Dermis microvascular lymphatic vessel endothelial cell (primary cell): Measurements from ENCODE around the gene SLC26A11. TPM values are rescaled to one million over a fixed set of nuclear protein-coding genes. Genes with fewer than 3 reads are reported as not detected.
"Not testable (repeated sequence)": the region's sequence is repeated elsewhere in the genome, so short reads cannot be mapped to it uniquely, and the experiment has no call there.

ENCODE experiments used
- DNase-seq, 2 donors: peaks; one replicate each; pipeline versions ENCODE4 v3.0.0 to v3.0.0-alpha.2; 2010; ENCODE audit warnings: low read depth in 2 of 2
- total RNA-seq: library from RNA; depleted of rRNA; stranded (reverse); fragments of >200 nt; gene quantifications from 2 replicates; pipeline ENCODE4 v1.2.1, GENCODE V29; 2014

Gene SLC26A11
- total RNA-seq, 1 donor from 2014 or later, result 5.5 TPM

- peak in 1 of 2 donors; percentile 22 for DNase-seq
These were observed 24.3 kb upstream of the SLC26A11 start for GRCh38 chr17:80195671-80196529.

- DNase-seq, result no peak
These were observed 23.6 kb upstream of the SLC26A11 start for GRCh38 chr17:80196652-80197051.

- DNase-seq, result no peak
These were observed 22.0 kb upstream of the SLC26A11 start for GRCh38 chr17:80198144-80198661.

- not testable (repeated sequence) for DNase-seq
These were observed 20.9 kb upstream of the SLC26A11 start for GRCh38 chr17:80199295-80199694.

GRCh38 chr17:80201446-80201845 is 18.8 kb upstream of the SLC26A11 start:
- DNase-seq, result no peak

GRCh38 chr17:80202197-80202596 is 18.0 kb upstream of the SLC26A11 start:
- no peak for DNase-seq

- no peak for DNase-seq
These were observed 16.7 kb upstream of the SLC26A11 start for GRCh38 chr17:80203471-80203963.

- no peak for DNase-seq
These were observed 15.4 kb upstream of the SLC26A11 start for GRCh38 chr17:80204626-80205468.

GRCh38 chr17:80205811-80206210 is 14.4 kb upstream of the SLC26A11 start:
- DNase-seq, result no peak

- DNase-seq, result no peak
These were observed 12.2 kb upstream of the SLC26A11 start for GRCh38 chr17:80208050-80208449.

GRCh38 chr17:80209765-80210164 is 10.5 kb upstream of the SLC26A11 start:
- DNase-seq, result no peak

GRCh38 chr17:80210348-80211108 is 9.7 kb upstream of the SLC26A11 start:
- no peak for DNase-seq

- no peak for DNase-seq
These were observed 8.1 kb upstream of the SLC26A11 start for GRCh38 chr17:80212109-80212508.

GRCh38 chr17:80212511-80212910 is 7.7 kb upstream of the SLC26A11 start:
- DNase-seq, result no peak

- no peak for DNase-seq
These were observed 7.1 kb upstream of the SLC26A11 start for GRCh38 chr17:80212962-80213642.

- DNase-seq, result no peak
These were observed 6.6 kb upstream of the SLC26A11 start for GRCh38 chr17:80213643-80213975.

GRCh38 chr17:80214012-80214877 is 6.0 kb upstream of the SLC26A11 start:
- no peak for DNase-seq

GRCh38 chr17:80214878-80215210 is 5.4 kb upstream of the SLC26A11 start:
- DNase-seq, result no peak

- no peak for DNase-seq
These were observed 3.5 kb upstream of the SLC26A11 start for GRCh38 chr17:80216473-80217456.
